Stimulated activated CD4-positive, alpha-beta T cell treated with anti-CD3 and anti-CD28 coated beads, TNF-alpha, amount 100 ng/mL, for 4 hours (primary cell): ENCODE results near the gene TCEA2.
"Not testable (repeated sequence)": the region's sequence is repeated elsewhere in the genome, so short reads cannot be mapped to it uniquely, and the experiment has no call there.

Experiments used
- DNase-seq, 3 experiments: peaks; one replicate each; pipeline ENCODE4 v3.0.0-alpha.2; 2020; ENCODE audit warnings: low read depth in 3 of 3

TCEA2 gene

GRCh38 chr20:64108731-64109681, 46.0 kb downstream of the TCEA2 start:
- DNase-seq = no peak

- DNase-seq = no peak
Observed at GRCh38 chr20:64109831-64110391, 46.9 kb downstream of the TCEA2 start.

- no peak for DNase-seq
Observed at GRCh38 chr20:64110411-64111068, 47.5 kb downstream of the TCEA2 start.

GRCh38 chr20:64111841-64112641, 49.0 kb downstream of the TCEA2 start:
- no peak for DNase-seq

- no peak for DNase-seq
Observed at GRCh38 chr20:64112691-64113443, 49.9 kb downstream of the TCEA2 start.

GRCh38 chr20:64113444-64113775, 50.4 kb downstream of the TCEA2 start:
- DNase-seq = no peak

- DNase-seq = no peak
Observed at GRCh38 chr20:64113796-64114355, 50.9 kb downstream of the TCEA2 start.

GRCh38 chr20:64114356-64114971, 51.5 kb downstream of the TCEA2 start:
- no peak for DNase-seq

- DNase-seq = no peak
Observed at GRCh38 chr20:64115171-64115911, 52.3 kb downstream of the TCEA2 start.

GRCh38 chr20:64116016-64116415, 53.0 kb downstream of the TCEA2 start:
- no peak for DNase-seq

- no peak for DNase-seq
Observed at GRCh38 chr20:64116541-64117431, 53.8 kb downstream of the TCEA2 start.

GRCh38 chr20:64117432-64117777, 54.4 kb downstream of the TCEA2 start:
- DNase-seq = not testable (repeated sequence)

GRCh38 chr20:64119301-64119680, 56.3 kb downstream of the TCEA2 start:
- no peak for DNase-seq

- no peak for DNase-seq
Observed at GRCh38 chr20:64119681-64120341, 56.8 kb downstream of the TCEA2 start.

GRCh38 chr20:64121586-64121985, 58.6 kb downstream of the TCEA2 start:
- DNase-seq = no peak
